Measurements from ENCODE around the gene EID2B. TPM values are rescaled to one million over a fixed set of nuclear protein-coding genes. Genes with fewer than 3 reads are reported as not detected.

EID2B gene
- total RNA-seq, 6 experiments from 2014 or later = 0.18 to 0.78 (median 0.46) TPM

- peaks cover 0 to 12% of the 10 kb centered on the region in 2 donors for H3K27me3 ChIP-seq
Observed at GRCh38 chr19:39502640-39503417, 29.8 kb downstream of the EID2B start.

DNA sequence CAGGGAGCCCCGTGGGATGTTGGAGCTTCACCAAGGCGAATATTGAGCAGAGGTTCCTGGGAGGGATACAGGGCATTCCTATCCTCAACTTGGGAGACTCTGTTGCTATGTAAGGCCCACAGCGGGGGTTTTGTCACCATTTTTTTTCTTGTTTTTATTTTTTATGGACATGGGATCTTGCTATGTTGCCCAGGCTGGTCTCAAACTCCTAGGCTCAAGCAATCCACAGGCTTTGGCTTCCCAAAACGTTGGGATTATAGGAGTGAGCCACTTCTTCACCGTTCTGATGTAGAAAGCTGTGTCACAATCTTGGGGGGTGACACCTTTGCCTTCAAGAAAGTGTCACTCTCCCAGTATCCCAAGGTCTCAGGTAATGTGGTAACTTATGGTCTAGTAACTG, 31.3 kb downstream of the EID2B start:
- intact Hi-C loops (cut with DNase I) = no loop called here
- Histone ChIP-seq H3K36me3 (no peaks in the 10 kb centered on the region), H3K9me3 (no peaks in the 10 kb centered on the region), H3K27me3 (peaks cover 0 to 13% of the 10 kb centered on the region in 2 donors), H3K4me3 (no peak overlapping the region), H3K27ac (no peak overlapping the region), H3K4me1 (peaks cover 0 to 4% (median 0%) of the 10 kb centered on the region in 4 donors)
- TF ChIP-seq, protein P1, sequence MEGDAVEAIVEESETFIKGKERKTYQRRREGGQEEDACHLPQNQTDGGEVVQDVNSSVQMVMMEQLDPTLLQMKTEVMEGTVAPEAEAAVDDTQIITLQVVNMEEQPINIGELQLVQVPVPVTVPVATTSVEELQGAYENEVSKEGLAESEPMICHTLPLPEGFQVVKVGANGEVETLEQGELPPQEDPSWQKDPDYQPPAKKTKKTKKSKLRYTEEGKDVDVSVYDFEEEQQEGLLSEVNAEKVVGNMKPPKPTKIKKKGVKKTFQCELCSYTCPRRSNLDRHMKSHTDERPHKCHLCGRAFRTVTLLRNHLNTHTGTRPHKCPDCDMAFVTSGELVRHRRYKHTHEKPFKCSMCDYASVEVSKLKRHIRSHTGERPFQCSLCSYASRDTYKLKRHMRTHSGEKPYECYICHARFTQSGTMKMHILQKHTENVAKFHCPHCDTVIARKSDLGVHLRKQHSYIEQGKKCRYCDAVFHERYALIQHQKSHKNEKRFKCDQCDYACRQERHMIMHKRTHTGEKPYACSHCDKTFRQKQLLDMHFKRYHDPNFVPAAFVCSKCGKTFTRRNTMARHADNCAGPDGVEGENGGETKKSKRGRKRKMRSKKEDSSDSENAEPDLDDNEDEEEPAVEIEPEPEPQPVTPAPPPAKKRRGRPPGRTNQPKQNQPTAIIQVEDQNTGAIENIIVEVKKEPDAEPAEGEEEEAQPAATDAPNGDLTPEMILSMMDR (IDR thresholded peaks at IDR 0.05) = no peak
- TF ChIP-seq POLR2A (IDR thresholded peaks at IDR 0.05) = no peak
- WGBS (ENCODE audit: insufficient coverage, low coverage, low lambda C conversion rate, missing lambda C conversion rate) = 55% methylated on average over 4 of the region's 5 CpGs
- DNase-seq (no peak), ATAC-seq (no peak)

More at GRCh38 chr19:39502640-39503417, 29.8 kb downstream of the EID2B start:
- Histone ChIP-seq H3K27ac (no peak overlapping the region), H3K36me3 (no peaks in the 10 kb centered on the region), H3K4me3 (no peak overlapping the region), H3K4me1 (peaks cover 0 to 2% (median 0%) of the 10 kb centered on the region in 4 donors), H3K9me3 (no peaks in the 10 kb centered on the region)
- intact Hi-C loops (cut with DNase I) = no loop called here
- ATAC-seq (peak; percentile 77 to 94 (median 82)), DNase-seq (peak; percentile 61 to 69 (median 61))
- TF ChIP-seq, protein P1 (IDR thresholded peaks at IDR 0.05) = peak; percentile 59 to 77 (median 76)
- TF ChIP-seq POLR2A (IDR thresholded peaks at IDR 0.05) = no peak
- 28% methylated on average over 11 of the region's 69 CpGs for WGBS (ENCODE audit: insufficient coverage, low coverage, low lambda C conversion rate, missing lambda C conversion rate)

DNA sequence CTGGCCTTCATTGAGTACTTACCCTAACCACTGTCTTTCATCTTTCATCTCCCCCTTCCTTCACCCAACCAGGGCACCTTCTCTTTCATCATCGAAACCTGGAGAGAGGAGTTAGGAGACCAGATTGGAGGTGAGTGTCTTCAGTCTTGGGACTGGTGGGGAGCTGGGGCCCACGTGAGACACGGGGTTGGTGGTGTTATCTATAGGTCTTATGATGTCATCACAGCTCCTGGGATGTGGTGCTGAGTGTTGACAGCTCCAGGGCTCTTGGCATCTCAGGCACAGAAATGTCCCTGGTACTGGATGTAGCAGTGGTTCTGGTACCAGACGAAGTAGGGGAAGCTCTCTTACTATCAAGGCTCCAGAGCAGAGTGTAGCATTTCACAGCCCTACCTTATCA, 32.1 kb downstream of the EID2B start:
- ATAC-seq (no peak), DNase-seq (no peak)
- peaks cover 0 to 4% (median 0%) of the 10 kb centered on the region in 4 donors for H3K4me1 ChIP-seq
- 20% methylated on average over 4 of the region's 4 CpGs for WGBS (ENCODE audit: insufficient coverage, low coverage, low lambda C conversion rate, missing lambda C conversion rate)
- H3K4me3 ChIP-seq = no peak overlapping the region
- no peaks in the 10 kb centered on the region for H3K36me3 ChIP-seq
- H3K27ac ChIP-seq = no peak overlapping the region
- TF ChIP-seq, protein P1 (IDR thresholded peaks at IDR 0.05) = no peak
- TF ChIP-seq POLR2A (IDR thresholded peaks at IDR 0.05) = no peak
- peaks cover 0 to 13% of the 10 kb centered on the region in 2 donors for H3K27me3 ChIP-seq
- H3K9me3 ChIP-seq = no peaks in the 10 kb centered on the region
- intact Hi-C loops (cut with DNase I) = no loop called here

DNA sequence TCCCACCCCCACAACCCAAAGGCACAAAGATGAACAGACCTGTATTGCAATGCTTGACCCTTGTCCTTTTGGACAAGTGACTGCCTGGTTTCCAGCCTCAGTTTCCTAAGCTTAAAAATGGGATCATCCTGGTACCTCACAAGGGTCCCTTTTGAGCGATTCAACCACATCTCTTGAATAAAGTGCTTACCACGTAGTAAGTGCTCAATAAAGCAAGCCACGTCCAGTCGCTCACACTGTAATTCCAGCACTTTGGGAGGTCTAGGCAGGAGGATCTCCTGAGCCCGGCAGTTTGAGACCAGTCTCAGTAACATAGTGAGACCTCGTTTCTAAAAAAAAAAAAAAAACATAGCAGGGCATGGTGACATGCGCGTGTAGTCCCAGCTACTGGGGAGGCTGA, 32.7 kb downstream of the EID2B start:
- H3K36me3 ChIP-seq = no peaks in the 10 kb centered on the region
- no peak for TF ChIP-seq POLR2A (IDR thresholded peaks at IDR 0.05)
- TF ChIP-seq, protein P1 (IDR thresholded peaks at IDR 0.05) = no peak
- ATAC-seq (no peak), DNase-seq (no peak)
- intact Hi-C loops (cut with DNase I) = no loop called here
- H3K9me3 ChIP-seq = no peaks in the 10 kb centered on the region
- H3K4me1 ChIP-seq = peaks cover 0 to 4% (median 0%) of the 10 kb centered on the region in 4 donors
- H3K27ac ChIP-seq = no peak overlapping the region
- 72% methylated on average over 8 of the region's 8 CpGs for WGBS (ENCODE audit: insufficient coverage, low coverage, low lambda C conversion rate, missing lambda C conversion rate)
- no peak overlapping the region for H3K4me3 ChIP-seq
- peaks cover 0 to 13% of the 10 kb centered on the region in 2 donors for H3K27me3 ChIP-seq
